ENCODE data around the gene PCNX3.

Gene PCNX3

DNA sequence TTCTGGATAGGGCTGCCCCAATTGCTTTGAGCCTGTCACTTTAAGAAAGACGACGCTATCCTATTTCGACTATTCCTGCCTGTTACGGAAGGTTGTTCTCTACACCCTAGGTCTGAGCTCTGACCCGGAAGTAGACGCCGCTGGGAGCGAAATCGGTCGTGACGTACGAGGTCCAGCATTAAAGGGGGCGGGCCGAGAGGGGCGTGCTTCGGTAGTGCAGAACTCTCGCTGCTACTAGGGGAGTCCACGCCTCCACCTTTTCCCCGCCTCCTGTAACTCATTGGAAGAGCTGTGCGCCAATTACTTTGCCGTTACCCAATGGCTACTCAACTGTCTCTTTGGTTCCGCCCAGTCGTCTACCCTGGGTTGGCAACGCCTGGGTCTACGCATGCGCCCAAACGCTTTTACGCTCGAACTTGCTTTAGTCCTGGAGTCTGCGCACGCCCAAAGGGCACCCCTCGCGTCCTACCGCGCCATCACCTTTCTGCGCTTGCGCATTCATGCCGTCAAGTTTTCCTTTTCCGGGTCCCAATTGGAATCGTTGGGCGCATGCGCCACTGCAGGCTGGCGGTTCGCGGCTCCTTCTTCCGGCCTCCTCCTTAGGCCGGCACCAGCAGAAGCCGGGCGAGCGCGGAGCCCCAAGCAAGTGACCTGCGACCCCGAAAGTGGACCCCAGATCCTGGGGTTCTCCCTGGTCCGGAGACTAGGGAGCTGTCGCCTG is at the start of gene PCNX3:
TSS of gene PCNX3 (plus strand) at position 548 of the 721 bp plus-strand sequence. CDS start 536 bp downstream, outside the sequence.
- peak; percentile 100 for DNase-seq

DNA sequence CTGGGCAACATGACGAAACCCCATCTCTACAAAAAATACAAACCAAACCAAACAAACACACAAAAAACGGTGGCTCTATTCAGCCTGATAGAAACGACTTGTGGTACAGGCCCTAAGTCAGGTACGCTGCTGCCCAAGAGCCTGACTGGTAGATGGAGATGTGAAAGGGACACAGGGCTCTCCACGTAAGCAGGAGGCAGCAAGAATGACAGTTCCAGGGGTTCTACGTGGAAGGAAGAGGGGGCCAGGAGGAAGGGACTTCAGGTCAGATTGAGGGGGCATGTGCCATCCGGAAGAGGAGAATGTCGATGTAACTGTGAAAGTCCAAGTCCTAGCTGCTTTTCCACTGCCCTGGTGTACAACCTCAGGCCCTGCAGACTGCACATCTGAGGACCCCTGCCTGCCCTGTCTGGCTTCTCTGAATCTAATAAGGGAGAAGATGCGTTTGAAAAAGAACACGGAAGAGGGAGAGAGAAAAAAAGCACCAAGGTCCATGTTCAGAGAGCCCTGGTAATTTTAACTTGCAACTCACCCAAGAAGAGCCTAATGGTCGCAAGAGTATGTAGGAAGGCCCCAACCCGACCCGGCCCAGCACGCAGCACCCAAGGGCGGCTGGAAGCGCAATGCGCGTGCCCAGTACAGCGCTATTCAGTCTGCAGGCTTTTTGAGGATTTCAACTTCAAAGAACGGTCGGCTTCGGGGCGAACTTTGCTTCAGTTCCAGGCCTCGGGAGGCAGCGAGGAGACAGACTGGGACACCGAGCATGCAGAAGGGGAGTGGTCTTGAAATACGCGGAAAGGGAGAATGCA is 46.2 kb upstream of the PCNX3 start:
- no peak for DNase-seq

DNA sequence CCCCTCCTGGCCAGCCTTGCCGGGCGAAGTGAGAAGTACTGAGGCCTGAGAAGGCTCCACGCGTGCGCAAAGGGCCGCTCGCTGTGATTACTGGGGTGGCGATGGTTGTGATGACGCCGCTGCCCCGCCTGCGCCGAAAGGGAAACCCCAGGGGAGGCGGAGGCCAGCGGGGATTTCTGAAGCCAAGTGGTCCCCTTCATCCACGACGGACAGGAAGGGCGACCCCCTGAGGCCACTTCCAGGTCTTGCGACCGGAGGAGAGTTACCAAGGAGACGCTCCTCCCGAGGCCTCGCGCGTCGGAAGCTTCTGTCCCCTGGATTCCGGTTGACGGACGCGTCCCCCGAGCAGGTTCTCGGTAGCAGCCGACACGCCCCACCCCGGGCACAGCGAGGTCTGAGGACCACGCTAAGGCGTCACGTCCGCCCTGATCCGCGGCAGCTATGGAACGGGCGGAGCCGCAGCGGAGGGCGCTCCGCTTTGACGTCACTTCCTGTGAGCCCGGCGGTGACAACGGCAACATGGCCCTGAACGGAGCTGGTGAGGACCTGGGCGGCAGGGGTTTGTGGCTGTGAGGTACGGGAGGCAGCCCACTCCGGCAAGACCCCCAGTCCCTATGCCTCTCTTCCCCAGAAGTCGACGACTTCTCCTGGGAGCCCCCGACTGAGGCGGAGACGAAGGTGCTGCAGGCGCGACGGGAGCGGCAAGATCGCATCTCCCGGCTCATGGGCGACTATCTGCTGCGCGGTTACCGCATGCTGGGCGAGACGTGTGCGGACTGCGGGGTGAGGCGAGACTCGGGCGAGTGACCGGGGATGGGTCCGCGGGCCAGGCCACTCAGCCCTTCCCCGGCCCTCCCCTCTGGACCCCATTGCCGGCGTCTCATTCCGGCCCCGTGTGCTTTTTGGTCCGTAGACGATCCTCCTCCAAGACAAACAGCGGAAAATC is 45.3 kb upstream of the PCNX3 start, which contains the start of gene ZNRD2:
TSS of gene ZNRD2 (plus strand) at position 505 of the 946 bp plus-strand sequence. CDS start at position 520, 15 bp downstream.
- peak; percentile 99 for DNase-seq

DNA sequence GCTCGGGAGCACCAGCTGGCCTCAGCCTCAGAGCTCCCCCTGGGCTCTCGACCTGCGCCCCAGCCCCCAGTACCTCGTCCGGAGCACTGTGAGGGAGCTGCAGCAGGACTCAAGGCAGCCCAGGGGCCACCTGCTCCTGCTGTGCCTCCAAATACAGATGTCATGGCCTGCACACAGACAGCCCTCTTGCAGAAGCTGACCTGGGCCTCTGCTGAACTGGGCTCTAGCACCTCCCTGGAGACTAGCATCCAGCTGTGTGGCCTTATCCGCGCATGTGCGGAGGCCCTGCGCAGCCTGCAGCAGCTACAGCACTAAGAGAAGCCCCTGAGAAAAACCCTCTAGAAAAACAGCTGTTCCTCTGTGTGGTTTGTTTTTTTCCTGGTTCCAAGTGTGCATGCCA is 44.2 kb upstream of the PCNX3 start:
- DNase-seq, result no peak

DNA sequence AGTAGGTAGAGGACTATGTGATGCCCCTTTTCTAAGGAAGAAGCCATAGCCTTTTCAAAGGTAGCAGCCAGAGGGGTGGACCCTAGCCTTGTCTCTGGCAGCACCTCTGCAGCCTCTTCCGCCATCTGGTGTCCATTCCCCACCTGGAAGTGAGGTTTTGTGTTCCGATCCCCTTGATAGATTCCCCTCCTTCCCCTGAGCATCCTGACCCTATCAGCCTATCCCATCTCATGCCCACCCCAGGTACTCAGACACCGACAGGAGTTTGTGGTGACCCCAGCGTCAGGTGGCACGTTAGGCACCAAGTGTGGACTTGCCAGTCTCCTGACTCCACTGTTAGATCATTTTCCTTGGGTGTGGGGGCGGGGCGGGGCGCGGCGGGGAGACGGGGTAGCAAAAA is 43.6 kb upstream of the PCNX3 start:
- peak; percentile 76 for DNase-seq

DNA sequence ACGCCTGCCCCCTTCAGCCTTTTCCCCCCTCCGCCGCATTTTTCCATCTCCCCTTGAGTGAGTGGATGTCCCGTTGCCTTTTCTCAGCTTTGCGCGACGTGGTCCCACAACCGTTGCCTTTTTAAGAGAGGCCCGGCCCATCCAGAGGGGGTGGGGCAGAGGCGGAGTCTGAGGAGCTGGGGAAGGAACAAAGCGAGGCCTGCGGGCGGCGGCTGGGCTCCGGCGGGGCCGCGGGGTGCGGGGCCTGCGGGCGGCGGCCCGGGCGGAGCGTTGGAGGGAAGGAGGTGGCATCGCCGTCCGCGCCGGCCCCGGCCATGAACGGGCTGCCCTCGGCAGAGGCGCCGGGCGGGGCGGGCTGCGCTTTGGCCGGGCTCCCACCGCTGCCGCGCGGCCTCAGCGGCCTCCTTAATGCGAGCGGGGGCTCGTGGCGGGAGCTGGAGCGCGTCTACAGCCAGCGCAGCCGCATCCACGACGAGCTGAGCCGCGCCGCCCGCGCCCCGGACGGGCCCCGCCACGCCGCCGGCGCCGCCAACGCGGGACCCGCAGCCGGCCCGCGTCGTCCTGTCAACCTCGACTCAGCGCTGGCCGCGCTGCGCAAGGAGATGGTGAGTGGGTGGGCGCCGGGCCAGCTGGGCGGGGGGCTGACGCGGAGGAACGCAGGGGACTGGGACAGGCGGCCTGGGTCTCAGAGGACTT is 43.1 kb upstream of the PCNX3 start, which contains the start of gene FAM89B:
TSS of gene FAM89B (plus strand) at position 183 of the 696 bp plus-strand sequence. CDS start at position 315, 132 bp downstream.
- peak; percentile 89 for DNase-seq

DNA sequence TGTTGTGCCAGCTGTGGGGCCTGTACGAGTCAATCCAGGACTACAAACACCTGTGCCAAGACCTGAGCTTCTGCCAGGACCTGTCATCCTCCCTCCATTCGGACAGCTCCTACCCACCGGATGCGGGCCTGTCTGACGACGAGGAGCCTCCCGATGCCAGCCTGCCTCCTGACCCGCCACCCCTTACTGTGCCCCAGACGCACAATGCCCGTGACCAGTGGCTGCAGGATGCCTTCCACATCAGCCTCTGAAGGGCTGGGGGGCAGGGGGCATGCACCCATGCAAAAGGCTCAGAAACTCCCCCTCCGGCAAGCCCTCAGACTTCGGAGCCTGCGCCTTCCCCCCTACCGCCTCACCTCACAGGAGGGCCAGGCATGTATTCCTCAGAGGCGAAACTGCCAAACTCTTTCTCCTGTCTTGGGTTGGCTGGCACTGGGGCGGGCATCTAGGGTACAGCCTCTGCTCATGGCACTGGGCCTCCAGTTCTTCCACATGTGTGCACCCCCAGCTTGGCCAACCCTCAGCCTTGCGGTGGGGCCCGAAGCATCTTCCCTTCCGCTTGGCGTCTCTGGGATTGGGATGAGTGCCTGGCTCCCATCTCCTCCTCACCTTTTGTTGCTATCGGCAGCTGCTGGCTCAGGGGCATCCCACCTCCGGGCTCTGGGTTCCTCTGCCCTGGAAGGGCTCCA is 42.0 kb upstream of the PCNX3 start:
- DNase-seq, result no peak

DNA sequence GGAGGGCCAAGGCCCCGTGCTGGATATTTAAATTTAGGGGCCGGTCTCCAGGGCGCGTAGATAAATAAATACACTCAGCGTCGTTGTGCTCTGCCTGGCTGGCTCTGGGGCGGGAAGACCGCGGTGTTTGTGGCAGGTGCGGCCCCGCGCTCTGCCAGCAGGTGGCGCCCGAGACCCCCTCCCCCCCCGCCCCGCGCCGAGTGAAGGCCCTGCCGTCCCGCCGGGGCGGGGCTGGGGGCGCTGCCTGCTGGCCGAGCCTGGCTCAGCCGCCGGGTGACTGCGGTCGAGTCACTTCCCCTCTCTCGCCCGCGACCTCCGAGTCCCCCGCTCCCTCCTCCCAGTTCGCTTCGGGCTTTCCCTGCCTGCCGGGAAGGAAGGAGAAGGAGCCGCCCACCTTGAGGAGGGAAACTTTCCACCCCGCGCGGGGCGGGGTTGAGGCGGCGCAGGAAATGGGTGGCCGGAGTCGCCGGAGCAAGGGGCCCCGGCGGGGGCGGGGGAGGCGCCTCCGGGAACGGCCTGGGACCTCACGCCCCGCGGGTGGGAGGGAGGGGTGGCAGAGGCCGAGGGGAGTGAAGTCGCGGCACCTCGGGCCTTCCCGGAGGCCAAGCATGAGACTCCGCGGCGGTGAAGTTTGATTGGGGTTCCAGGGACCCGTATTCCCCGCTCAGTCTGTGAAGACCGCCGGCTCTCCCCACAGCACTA is 41.3 kb upstream of the PCNX3 start:
- DNase-seq, result peak; percentile 91

DNA sequence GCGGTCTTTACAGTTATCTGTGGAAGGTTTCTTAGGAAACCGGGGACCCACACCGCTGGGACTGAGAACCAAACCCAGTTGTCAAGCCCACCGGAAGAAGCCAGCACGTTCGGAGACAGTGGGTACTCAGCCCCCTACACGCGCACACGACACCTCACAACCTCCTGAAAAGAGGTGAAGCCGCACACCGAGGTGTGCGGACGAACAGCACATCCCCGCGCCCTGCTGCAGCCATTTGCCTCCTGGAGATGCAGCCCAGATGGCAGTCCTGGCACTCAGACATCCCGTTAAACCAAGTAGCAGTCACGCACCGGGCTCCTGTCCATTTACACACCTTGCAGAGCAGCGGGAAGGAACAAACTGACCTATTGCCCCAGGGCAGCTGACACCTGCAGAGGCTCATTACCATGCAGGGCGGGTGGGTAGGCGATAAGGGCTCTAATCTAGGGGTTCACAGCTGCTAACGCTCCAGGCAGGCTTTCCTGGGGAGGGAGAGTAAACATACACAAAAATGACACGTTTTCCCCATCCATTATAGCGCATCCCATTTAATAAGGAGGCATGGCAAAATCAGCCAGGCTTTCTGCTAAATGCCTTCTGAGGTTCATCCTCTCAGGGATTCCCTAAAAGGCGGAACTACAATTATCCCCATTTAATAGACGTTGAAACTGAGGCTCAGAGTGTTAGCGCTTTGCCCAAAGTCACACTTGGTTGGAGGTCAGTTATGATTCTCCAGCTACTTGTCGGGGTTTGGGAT is 40.6 kb upstream of the PCNX3 start:
- peak; percentile 92 for DNase-seq

DNA sequence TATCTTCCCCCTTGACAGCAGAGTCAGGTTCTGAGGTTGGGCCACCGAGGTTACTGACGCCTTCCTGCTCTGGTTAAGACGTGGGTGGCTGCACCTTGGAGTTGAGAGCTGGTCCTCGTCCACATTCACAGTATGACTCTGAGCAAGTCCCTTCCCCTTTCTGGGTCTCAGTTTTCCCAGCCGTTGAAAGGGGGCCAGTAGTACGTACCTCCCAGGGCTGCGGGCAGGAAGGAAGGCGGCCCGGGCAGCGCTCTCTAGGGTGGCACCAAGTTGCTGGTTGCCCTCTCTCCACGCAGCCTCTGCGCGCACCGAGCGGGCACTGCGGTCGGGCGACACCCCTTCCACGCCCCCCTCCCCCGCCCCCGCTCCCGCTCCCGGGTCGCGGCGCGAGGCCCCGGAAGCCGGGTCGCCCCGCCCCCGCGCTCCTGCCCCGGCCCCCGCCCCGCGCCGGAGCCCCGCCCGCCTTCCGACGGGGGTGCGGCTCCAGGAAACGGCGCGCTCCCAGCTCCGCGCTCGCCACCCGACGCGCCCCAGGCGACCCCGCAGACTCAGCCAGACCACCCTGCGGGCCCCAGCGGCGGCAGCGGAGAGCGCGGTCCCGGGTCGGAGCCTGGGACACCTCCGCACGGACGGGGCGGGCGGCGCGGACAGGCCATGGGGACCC is 39.9 kb upstream of the PCNX3 start, which contains the start of gene EHBP1L1:
TSS of gene EHBP1L1 (plus strand) at position 486 of the 664 bp plus-strand sequence. CDS start 250 bp downstream, outside the sequence.
- DNase-seq, result peak; percentile 88

DNA sequence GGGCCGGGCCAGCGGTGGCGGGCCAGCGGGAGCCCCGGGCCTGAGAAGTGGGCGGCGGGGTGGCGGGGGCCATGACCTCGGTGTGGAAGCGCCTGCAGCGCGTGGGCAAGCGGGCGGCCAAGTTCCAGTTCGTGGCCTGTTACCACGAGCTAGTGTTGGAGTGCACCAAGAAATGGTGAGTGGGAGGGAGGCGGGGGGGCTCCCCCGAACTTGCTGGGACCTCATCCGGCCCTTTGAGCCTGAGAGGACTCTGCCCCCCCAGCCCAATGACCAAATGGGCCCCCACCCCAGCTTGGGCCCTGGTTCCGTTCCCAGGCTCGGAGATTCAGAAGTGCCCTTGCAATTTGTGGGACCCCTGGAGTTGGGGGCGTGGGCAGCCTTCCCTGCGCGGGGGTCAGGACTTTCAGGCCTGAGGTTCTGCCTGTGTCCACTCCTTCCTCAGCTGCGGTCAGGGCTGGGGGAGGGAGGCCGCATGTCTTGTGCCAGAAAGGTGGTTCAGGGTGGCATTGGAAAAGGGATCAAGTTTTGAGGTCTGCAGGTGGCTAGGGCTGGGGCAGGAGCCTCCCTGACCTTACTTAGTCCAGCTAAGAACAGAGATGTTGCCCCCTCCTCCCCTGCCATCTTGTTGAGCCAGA is 39.2 kb upstream of the PCNX3 start:
- no peak for DNase-seq

DNA sequence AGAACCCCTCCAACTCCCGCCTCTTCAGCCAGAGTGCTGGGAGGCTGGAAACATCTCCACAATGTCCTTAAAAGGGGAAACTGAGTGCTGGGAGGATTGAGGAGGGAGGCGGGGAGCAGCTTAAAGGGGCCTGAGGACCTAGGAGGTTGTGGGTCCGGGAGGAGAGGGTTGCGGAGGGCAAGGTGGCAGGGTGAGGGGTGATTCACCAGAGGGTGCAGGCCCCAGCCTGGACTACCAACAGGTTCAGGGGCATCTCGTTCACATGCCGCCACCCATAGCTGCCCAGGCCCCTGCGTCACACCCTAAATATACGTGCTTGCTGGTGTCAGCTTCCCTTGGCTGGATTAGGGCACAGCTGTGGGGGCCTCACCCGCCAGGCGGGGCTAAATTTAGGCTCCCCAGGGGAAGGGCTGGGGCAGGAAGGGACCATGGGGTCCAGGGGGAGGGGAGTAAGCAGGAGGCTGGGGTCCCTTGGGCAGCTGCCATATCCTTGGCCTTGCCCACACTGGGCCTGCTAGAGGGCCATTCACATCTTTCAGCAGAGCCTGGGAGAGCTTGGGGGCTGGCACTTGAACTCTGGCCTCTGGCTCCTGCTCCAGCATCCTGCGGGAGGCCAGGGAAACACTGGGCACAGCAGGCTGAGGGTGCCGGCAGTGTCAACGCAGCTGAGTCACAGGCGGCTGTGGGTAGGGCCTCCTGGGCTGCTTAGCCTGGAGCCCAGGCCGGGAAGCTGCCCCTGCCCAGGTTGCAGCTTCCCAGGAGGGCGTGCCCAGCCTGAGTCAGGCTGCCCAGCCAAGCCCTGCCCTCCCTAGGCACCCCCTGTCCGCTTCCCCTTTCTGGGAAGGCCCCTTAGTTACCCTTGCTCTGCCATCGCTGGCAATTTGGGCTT is 38.5 kb upstream of the PCNX3 start:
- DNase-seq, result peak; percentile 48

DNA sequence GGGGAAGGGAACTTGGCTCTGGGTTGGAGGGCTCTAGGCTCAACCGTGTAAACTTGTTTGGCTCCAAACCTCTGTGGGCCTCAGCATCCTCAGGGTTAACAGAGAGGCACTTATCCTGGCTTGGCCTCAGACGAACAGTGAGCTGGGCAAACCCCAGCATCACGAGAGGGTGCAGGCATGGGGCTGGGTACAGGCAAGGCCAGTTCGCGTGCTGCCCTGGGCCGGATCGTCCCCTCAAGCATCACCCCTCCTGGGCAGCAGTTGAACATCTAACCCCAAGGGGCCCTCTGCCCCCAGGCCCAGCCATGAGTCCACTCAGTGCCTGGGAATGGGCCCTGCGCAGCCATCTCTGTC is 37.8 kb upstream of the PCNX3 start:
- no peak for DNase-seq

DNA sequence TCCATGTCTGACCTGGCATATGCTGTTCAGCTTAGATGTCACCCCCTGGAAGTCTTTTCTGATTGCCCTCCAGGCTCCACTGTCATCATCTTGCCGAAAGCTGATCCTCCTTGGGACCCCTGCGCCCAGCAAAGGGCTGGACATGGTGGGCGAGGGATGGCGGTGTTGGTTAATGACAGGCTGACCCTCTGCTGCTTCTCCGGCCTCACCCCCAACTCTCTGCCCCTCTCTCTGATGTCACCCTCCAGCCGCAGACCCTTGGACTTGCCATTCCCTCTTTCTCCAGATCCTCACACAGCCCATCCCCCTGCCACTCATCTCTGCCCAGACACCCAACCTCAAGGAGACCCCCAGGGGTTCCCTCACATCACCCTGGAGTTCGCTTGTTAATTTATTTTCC is 37.4 kb upstream of the PCNX3 start:
- DNase-seq, result no peak

DNA sequence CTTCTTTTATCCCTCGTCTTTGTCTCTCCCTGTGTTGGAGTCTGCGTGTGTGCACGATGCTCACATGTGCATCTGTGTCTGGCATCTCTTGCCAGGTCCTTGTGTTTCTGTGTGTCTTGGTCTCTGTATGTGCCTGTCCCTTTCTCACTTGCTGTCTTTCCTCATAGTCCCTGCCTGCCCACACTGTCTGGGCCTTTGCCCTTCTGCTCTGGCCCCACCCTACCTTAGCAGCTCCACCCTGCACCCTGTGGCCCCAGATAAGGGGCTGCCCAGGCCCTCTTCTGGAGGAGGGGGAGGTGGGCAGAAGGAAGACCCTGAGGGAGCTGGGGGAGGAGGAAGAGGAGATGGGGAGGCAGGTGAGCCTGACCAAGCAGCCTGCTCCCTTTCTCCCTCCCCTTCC is 36.9 kb upstream of the PCNX3 start:
- no peak for DNase-seq

DNA sequence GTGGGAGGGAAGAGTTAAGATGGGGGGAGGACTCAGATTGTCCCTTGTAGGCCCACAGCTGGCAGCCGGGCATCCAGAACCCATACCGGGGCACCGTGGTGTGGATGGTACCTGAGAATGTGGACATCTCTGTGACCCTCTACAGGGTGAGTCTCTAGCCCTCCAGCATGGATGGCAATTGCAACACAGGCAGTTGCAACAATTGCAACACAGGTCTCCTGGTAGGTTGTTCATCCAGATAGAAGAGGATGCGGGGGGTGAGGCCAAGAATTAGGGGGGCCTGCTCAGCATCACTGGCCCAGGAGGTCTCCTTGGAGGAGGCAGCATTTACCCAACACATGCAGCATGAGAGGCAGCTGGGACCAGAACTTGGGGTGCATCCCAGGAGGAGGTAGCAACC is 36.3 kb upstream of the PCNX3 start:
- no peak for DNase-seq

DNA sequence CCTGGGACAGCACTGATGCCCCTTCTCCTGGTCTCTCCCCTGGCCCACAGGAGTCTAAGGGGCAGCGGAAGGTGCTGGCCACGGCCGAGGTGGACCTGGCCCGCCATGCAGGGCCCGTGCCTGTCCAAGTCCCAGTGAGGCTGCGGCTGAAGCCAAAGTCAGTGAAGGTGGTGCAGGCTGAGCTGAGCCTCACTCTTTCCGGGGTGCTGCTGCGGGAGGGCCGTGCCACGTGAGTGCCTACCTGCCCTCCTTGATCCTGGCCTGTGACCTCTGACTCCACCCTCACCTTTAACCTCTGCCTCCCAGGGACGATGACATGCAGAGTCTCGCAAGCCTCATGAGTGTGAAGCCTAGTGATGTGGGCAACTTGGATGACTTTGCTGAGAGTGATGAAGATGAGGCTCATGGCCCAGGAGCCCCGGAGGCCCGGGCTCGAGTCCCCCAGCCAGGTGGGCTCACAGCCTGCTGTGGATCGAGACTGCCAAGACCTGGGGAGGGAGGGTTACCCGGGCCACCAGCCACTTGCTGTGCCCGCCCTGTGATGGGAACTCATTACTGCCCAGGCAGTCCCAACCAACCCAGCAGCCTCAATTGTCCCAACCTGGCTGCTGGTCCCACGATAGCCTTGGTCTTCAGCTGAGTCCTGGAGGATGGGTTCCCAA is 35.4 kb upstream of the PCNX3 start:
- no peak for DNase-seq

Data from NCI-H69 (cell line).